ENCODE results near the gene DGUOK. TPM values are rescaled to one million over a fixed set of nuclear protein-coding genes. Genes with fewer than 3 reads are reported as not detected.
"Not testable (repeated sequence)": the region's sequence is repeated elsewhere in the genome, so short reads cannot be mapped to it uniquely, and the experiment has no call there.

DGUOK gene
- total RNA-seq, 2 donors from 2014 or later: 61.1 to 85.2 TPM

DNA sequence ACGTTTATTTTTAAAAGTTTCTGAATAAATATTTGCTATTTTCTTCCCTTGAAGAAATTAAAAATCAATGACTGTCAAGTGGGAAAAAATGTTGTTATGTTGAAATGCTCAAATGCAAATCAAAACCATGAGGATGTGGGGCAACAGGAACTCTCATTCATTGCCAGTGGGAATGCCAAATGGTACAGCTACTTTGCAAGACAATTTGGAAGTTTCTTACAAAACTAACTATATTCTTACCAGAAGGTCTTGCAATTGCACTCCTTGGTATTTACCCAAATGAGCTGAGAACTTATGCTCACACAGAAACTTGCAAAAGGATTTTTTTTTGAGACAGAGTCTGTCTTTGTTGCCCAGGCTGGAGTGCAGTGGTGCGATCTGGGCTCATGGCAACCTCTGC is 41.3 kb upstream of the DGUOK start:
- no peak overlapping the region for H3K4me3 Mint-ChIP-seq
- H3K9ac ChIP-seq (ENCODE audit: extremely low read depth, low read length, poor library complexity, severe bottlenecking): no peak overlapping the region
- H3K36me3 Mint-ChIP-seq (ENCODE audit: low read depth): no peaks in the 10 kb centered on the region
- TF ChIP-seq, protein P1, sequence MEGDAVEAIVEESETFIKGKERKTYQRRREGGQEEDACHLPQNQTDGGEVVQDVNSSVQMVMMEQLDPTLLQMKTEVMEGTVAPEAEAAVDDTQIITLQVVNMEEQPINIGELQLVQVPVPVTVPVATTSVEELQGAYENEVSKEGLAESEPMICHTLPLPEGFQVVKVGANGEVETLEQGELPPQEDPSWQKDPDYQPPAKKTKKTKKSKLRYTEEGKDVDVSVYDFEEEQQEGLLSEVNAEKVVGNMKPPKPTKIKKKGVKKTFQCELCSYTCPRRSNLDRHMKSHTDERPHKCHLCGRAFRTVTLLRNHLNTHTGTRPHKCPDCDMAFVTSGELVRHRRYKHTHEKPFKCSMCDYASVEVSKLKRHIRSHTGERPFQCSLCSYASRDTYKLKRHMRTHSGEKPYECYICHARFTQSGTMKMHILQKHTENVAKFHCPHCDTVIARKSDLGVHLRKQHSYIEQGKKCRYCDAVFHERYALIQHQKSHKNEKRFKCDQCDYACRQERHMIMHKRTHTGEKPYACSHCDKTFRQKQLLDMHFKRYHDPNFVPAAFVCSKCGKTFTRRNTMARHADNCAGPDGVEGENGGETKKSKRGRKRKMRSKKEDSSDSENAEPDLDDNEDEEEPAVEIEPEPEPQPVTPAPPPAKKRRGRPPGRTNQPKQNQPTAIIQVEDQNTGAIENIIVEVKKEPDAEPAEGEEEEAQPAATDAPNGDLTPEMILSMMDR (conservative IDR thresholded peaks at IDR 0.05): no peak
- no peaks in the 10 kb centered on the region for H3K4me1 ChIP-seq (ENCODE audit: control insufficient read depth, insufficient read depth, low read length)
- H3K9me3 ChIP-seq (ENCODE audit: control insufficient read depth, low read length): no peaks in the 10 kb centered on the region
- H3K4me1 Mint-ChIP-seq: no peaks in the 10 kb centered on the region
- no peak overlapping the region for H3K27ac ChIP-seq (ENCODE audit: low read depth, low read length)
- H3K4me3 ChIP-seq (ENCODE audit: low read length): no peak overlapping the region
- no peak overlapping the region for H3K27ac Mint-ChIP-seq
- H3K36me3 ChIP-seq (ENCODE audit: control insufficient read depth, insufficient read depth, low read length): no peaks in the 10 kb centered on the region
- no peak for DNase-seq
- no peaks in the 10 kb centered on the region for H3K27me3 ChIP-seq (ENCODE audit: control insufficient read depth, insufficient read depth, low read length, poor library complexity, severe bottlenecking)
- 68 to 75% methylated on average over 1 to 2 of the region's 2 CpGs for WGBS, 2 experiments (ENCODE audit: insufficient coverage in 1 of 2, insufficient read length in 1 of 2)
- peaks cover 3% of the 10 kb centered on the region for H3K27me3 Mint-ChIP-seq (ENCODE audit: insufficient read depth)
- H3K9me3 Mint-ChIP-seq: no peaks in the 10 kb centered on the region

DNA sequence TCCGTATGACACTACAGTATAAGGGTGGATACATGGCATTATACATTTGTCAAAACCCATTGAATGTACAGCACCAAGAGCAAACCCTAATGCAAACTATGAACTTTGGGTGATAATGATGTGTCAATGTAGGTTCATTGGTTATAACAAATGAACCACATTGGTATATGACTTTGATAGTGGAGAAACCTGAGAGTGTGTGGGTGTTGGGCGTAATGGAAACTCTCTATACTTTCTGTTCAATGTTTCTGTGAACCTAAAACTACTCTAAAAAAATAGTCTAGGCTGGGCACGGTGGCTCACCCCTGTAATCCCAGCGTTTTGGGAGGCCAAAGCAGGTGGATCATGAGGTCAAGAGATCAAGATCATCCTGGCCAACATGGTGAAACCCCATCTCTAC is 40.3 kb upstream of the DGUOK start:
- no peak overlapping the region for H3K27ac Mint-ChIP-seq
- no peak overlapping the region for H3K4me3 Mint-ChIP-seq
- Histone ChIP-seq H3K36me3 (ENCODE audit: control insufficient read depth, insufficient read depth, low read length) (no peaks in the 10 kb centered on the region), H3K4me3 (ENCODE audit: low read length) (no peak overlapping the region), H3K9me3 (ENCODE audit: control insufficient read depth, low read length) (no peaks in the 10 kb centered on the region), H3K27ac (ENCODE audit: low read depth, low read length) (no peak overlapping the region), H3K9ac (ENCODE audit: extremely low read depth, low read length, poor library complexity, severe bottlenecking) (no peak overlapping the region), H3K4me1 (ENCODE audit: control insufficient read depth, insufficient read depth, low read length) (no peaks in the 10 kb centered on the region), H3K27me3 (ENCODE audit: control insufficient read depth, insufficient read depth, low read length, poor library complexity, severe bottlenecking) (no peaks in the 10 kb centered on the region)
- WGBS, 2 experiments (ENCODE audit: insufficient coverage in 1 of 2, insufficient read length in 1 of 2): 82% methylated on average over 2 to 4 of the region's 4 CpGs
- H3K27me3 Mint-ChIP-seq (ENCODE audit: insufficient read depth): peaks cover 3% of the 10 kb centered on the region
- TF ChIP-seq, protein P1 (conservative IDR thresholded peaks at IDR 0.05): no peak
- DNase-seq: no peak
- no peaks in the 10 kb centered on the region for H3K4me1 Mint-ChIP-seq
- H3K9me3 Mint-ChIP-seq: no peaks in the 10 kb centered on the region
- H3K36me3 Mint-ChIP-seq (ENCODE audit: low read depth): no peaks in the 10 kb centered on the region

DNA sequence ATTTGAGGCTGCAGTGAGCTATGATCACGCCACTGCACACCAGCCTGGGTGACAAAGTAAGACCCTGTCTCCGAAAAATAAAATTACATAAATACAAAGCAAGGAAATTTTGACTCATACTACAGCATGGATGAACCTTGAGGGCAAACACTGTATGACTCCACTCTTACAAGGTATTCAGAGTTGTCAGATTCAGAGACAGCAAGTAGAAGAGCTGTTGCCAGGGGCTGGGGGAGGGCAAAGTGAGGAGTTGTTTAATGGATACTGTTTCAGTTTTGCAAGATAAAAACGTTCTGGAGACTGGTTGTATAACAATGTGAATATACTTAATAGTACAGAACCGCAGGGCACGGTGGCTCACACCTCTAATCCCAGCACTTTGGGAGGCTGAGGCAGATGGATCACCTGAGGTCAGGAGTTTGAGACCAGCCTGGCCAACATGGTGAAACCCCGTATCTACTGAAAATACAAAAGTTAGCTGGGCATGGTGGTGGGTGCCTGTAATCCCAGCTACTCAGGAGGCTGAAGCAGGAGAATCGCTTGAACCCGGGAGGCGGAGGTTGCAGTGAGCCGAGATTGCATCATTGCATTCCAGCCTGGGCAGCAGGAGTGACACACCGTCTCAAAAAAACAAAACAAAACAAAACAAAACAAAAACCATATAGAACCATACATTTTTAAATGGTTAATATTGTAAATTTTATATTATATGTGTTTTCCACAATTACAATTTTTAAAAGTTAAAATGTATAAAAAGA is 38.9 kb upstream of the DGUOK start:
- not testable (repeated sequence) for H3K9me3 Mint-ChIP-seq; H3K27me3 Mint-ChIP-seq (ENCODE audit: insufficient read depth); DNase-seq; H3K27ac ChIP-seq (ENCODE audit: low read depth, low read length); H3K27me3 ChIP-seq (ENCODE audit: control insufficient read depth, insufficient read depth, low read length, poor library complexity, severe bottlenecking); H3K9me3 ChIP-seq (ENCODE audit: control insufficient read depth, low read length); H3K4me1 Mint-ChIP-seq; H3K9ac ChIP-seq (ENCODE audit: extremely low read depth, low read length, poor library complexity, severe bottlenecking); H3K4me3 Mint-ChIP-seq; H3K27ac Mint-ChIP-seq; H3K4me3 ChIP-seq (ENCODE audit: low read length); H3K4me1 ChIP-seq (ENCODE audit: control insufficient read depth, insufficient read depth, low read length); H3K36me3 ChIP-seq (ENCODE audit: control insufficient read depth, insufficient read depth, low read length); H3K36me3 Mint-ChIP-seq (ENCODE audit: low read depth)
- 69 to 82% methylated on average over 4 to 10 of the region's 11 CpGs for WGBS, 2 experiments (ENCODE audit: insufficient coverage in 1 of 2, insufficient read length in 1 of 2)

All from endodermal cell (in vitro differentiated cells).